ENCODE measurements around the gene ACTR3C.
"Not testable (repeated sequence)": the region's sequence is repeated elsewhere in the genome, so short reads cannot be mapped to it uniquely, and the experiment has no call there.

Gene ACTR3C

GRCh38 chr7:150312649-150313366 is 10.5 kb downstream of the ACTR3C start:
- DNase-seq, result not testable (repeated sequence)

- no peak for DNase-seq
Observed at GRCh38 chr7:150311711-150312110, 11.6 kb downstream of the ACTR3C start.

GRCh38 chr7:150311146-150311545 is 12.2 kb downstream of the ACTR3C start:
- DNase-seq, result no peak

GRCh38 chr7:150308575-150308974 is 14.8 kb downstream of the ACTR3C start:
- DNase-seq, result no peak

GRCh38 chr7:150307904-150308303 is 15.4 kb downstream of the ACTR3C start:
- DNase-seq, result no peak

GRCh38 chr7:150307129-150307528 is 16.2 kb downstream of the ACTR3C start:
- no peak for DNase-seq

- DNase-seq, result not testable (repeated sequence)
Observed at GRCh38 chr7:150306377-150306776, 17.0 kb downstream of the ACTR3C start.

- DNase-seq, result not testable (repeated sequence)
Observed at GRCh38 chr7:150305903-150306284, 17.5 kb downstream of the ACTR3C start.

GRCh38 chr7:150305259-150305902 is 18.0 kb downstream of the ACTR3C start:
- DNase-seq, result not testable (repeated sequence)

GRCh38 chr7:150304499-150305258 is 18.7 kb downstream of the ACTR3C start:
- DNase-seq, result not testable (repeated sequence)

GRCh38 chr7:150302908-150303310 is 20.4 kb downstream of the ACTR3C start:
- DNase-seq, result not testable (repeated sequence)

GRCh38 chr7:150297978-150298377 is 25.4 kb downstream of the ACTR3C start:
- DNase-seq, result not testable (repeated sequence)

- not testable (repeated sequence) for DNase-seq
Observed at GRCh38 chr7:150296802-150297201, 26.5 kb downstream of the ACTR3C start.

GRCh38 chr7:150295614-150296013 is 27.7 kb downstream of the ACTR3C start:
- not testable (repeated sequence) for DNase-seq

- not testable (repeated sequence) for DNase-seq
Observed at GRCh38 chr7:150295027-150295426, 28.3 kb downstream of the ACTR3C start.

- DNase-seq, result not testable (repeated sequence)
Observed at GRCh38 chr7:150290317-150290716, 33.0 kb downstream of the ACTR3C start.

GRCh38 chr7:150288816-150289215 is 34.5 kb downstream of the ACTR3C start:
- DNase-seq, result not testable (repeated sequence)

- not testable (repeated sequence) for DNase-seq
Observed at GRCh38 chr7:150287815-150288214, 35.5 kb downstream of the ACTR3C start.

- peak; percentile 5 for DNase-seq
Observed at GRCh38 chr7:150285849-150286754, 37.2 kb downstream of the ACTR3C start.

- DNase-seq, result not testable (repeated sequence)
Observed at GRCh38 chr7:150283608-150284007, 39.7 kb downstream of the ACTR3C start.

GRCh38 chr7:150283111-150283510 is 40.2 kb downstream of the ACTR3C start:
- not testable (repeated sequence) for DNase-seq

GRCh38 chr7:150281681-150282403 is 41.5 kb downstream of the ACTR3C start:
- DNase-seq, result not testable (repeated sequence)

Measured in effector CD8-positive, alpha-beta T cell (primary cell).